Muscle layer of colon (tissue), 2 donors: ENCODE data around the gene BHMT2.

Source experiments
- H3K27ac ChIP-seq: one replicate; pipeline ENCODE4 v1.7.0; 2013; ENCODE audit warnings: low read depth, mild to moderate bottlenecking, low read length, moderate library complexity
- H3K27me3 ChIP-seq, 2 donors: one replicate each; pipeline ENCODE4 v1.7.0; 2013; ENCODE audit warnings: low read length in 2 of 2, mild to moderate bottlenecking in 2 of 2; ENCODE audit not compliant: insufficient read depth in 2 of 2, control insufficient read depth in 1 of 2
- H3K36me3 ChIP-seq: one replicate; pipeline ENCODE4 v1.7.0; 2013; ENCODE audit warnings: mild to moderate bottlenecking, low read length; ENCODE audit not compliant: insufficient read depth
- H3K4me1 ChIP-seq: one replicate; pipeline ENCODE4 v1.7.0; 2013; ENCODE audit warnings: mild to moderate bottlenecking, low read length; ENCODE audit not compliant: insufficient read depth
- H3K4me3 ChIP-seq, 2 donors: one replicate each; pipeline ENCODE4 v1.7.0; 2013; ENCODE audit warnings: low read length in 2 of 2, low read depth in 1 of 2, mild to moderate bottlenecking in 1 of 2, moderate library complexity in 1 of 2
- H3K9ac ChIP-seq: one replicate; pipeline ENCODE4 v1.7.0; 2013; ENCODE audit warnings: low read length
- H3K9me3 ChIP-seq: one replicate; pipeline ENCODE4 v1.7.0; 2013; ENCODE audit warnings: mild to moderate bottlenecking, low read length
- donor health status: abdominal sarcoma.
- donor health status: Adenocarcinoma of cecum.

Gene BHMT2

GRCh38 chr5:79069488-79070349 lies at the start of gene BHMT2, which contains the start of gene DMGDH:
BHMT2 (plus strand) TSS chr5:79069767; CDS start chr5:79069783, 16 bp downstream.
DMGDH (minus strand) TSS chr5:79069674; CDS start chr5:79069620, 54 bp downstream.
- Histone ChIP-seq H3K27me3 (no peaks in the 10 kb centered on the region), H3K4me3 (peak within 1 kb of the TSS; percentile 62 to 68), H3K9ac (no peak within 1 kb of the TSS), H3K36me3 (no peaks in the 10 kb centered on the region), H3K9me3 (peaks cover 5% of the 10 kb centered on the region), H3K4me1 (peaks cover 12% of the 10 kb centered on the region), H3K27ac (peak within 1 kb of the TSS; percentile 73)

- Histone ChIP-seq H3K27ac (peak overlapping the region; percentile 12), H3K9me3 (no peaks in the 10 kb centered on the region), H3K4me1 (peaks cover 19% of the 10 kb centered on the region), H3K36me3 (no peaks in the 10 kb centered on the region), H3K4me3 (peak overlapping the region; percentile 17 to 41), H3K9ac (no peak overlapping the region), H3K27me3 (no peaks in the 10 kb centered on the region)
Observed at GRCh38 chr5:79020861-79021561, 48.6 kb upstream of the BHMT2 start.

- no peak overlapping the region for H3K9ac ChIP-seq
- H3K9me3 ChIP-seq: no peaks in the 10 kb centered on the region
- peaks cover 19% of the 10 kb centered on the region for H3K4me1 ChIP-seq
- H3K36me3 ChIP-seq: no peaks in the 10 kb centered on the region
- H3K4me3 ChIP-seq: peak overlapping the region in 1 of 2 donors; percentile 41
- H3K27ac ChIP-seq: peak overlapping the region; percentile 12
- no peaks in the 10 kb centered on the region for H3K27me3 ChIP-seq
Observed at GRCh38 chr5:79021753-79022152, 47.8 kb upstream of the BHMT2 start.

GRCh38 chr5:79022771-79023170 lies 46.8 kb upstream of the BHMT2 start:
- Histone ChIP-seq H3K27me3 (no peaks in the 10 kb centered on the region), H3K9ac (no peak overlapping the region), H3K36me3 (no peaks in the 10 kb centered on the region), H3K4me1 (peaks cover 19% of the 10 kb centered on the region), H3K4me3 (no peak overlapping the region), H3K9me3 (no peaks in the 10 kb centered on the region), H3K27ac (no peak overlapping the region)

GRCh38 chr5:79023348-79023747 lies 46.2 kb upstream of the BHMT2 start:
- Histone ChIP-seq H3K27me3 (no peaks in the 10 kb centered on the region), H3K9ac (no peak overlapping the region), H3K9me3 (no peaks in the 10 kb centered on the region)

GRCh38 chr5:79023947-79024346 lies 45.6 kb upstream of the BHMT2 start:
- no peak overlapping the region for H3K9ac ChIP-seq
- H3K27me3 ChIP-seq: no peaks in the 10 kb centered on the region
- no peaks in the 10 kb centered on the region for H3K9me3 ChIP-seq
- H3K4me3 ChIP-seq: no peak overlapping the region
- H3K27ac ChIP-seq: peak overlapping the region; percentile 66
- peaks cover 19% of the 10 kb centered on the region for H3K4me1 ChIP-seq
- no peaks in the 10 kb centered on the region for H3K36me3 ChIP-seq

More at GRCh38 chr5:79023348-79023747, 46.2 kb upstream of the BHMT2 start:
- peaks cover 19% of the 10 kb centered on the region for H3K4me1 ChIP-seq
- H3K4me3 ChIP-seq: no peak overlapping the region
- no peaks in the 10 kb centered on the region for H3K36me3 ChIP-seq
- H3K27ac ChIP-seq: no peak overlapping the region

- Histone ChIP-seq H3K9ac (no peak overlapping the region), H3K27ac (peak overlapping the region; percentile 66)
Observed at GRCh38 chr5:79025054-79025472, 44.5 kb upstream of the BHMT2 start.

GRCh38 chr5:79030663-79031484 lies 38.7 kb upstream of the BHMT2 start:
- Histone ChIP-seq H3K4me1 (no peaks in the 10 kb centered on the region), H3K36me3 (no peaks in the 10 kb centered on the region), H3K9ac (no peak overlapping the region), H3K27me3 (no peaks in the 10 kb centered on the region), H3K9me3 (no peaks in the 10 kb centered on the region), H3K4me3 (no peak overlapping the region), H3K27ac (no peak overlapping the region)

More at GRCh38 chr5:79025054-79025472, 44.5 kb upstream of the BHMT2 start:
- Histone ChIP-seq H3K4me3 (peak overlapping the region; percentile 48 to 63), H3K27me3 (no peaks in the 10 kb centered on the region), H3K9me3 (no peaks in the 10 kb centered on the region), H3K4me1 (peaks cover 19% of the 10 kb centered on the region), H3K36me3 (no peaks in the 10 kb centered on the region)

- Histone ChIP-seq H3K9me3 (no peaks in the 10 kb centered on the region), H3K4me1 (no peaks in the 10 kb centered on the region), H3K9ac (no peak overlapping the region), H3K4me3 (no peak overlapping the region), H3K27ac (no peak overlapping the region), H3K36me3 (no peaks in the 10 kb centered on the region), H3K27me3 (no peaks in the 10 kb centered on the region)
Observed at GRCh38 chr5:79031485-79031867, 38.1 kb upstream of the BHMT2 start.

- no peak overlapping the region for H3K9ac ChIP-seq
Observed at GRCh38 chr5:79032031-79032695, 37.4 kb upstream of the BHMT2 start.

More at GRCh38 chr5:79032031-79032695, 37.4 kb upstream of the BHMT2 start:
- Histone ChIP-seq H3K9me3 (no peaks in the 10 kb centered on the region), H3K4me1 (no peaks in the 10 kb centered on the region), H3K4me3 (no peak overlapping the region), H3K36me3 (no peaks in the 10 kb centered on the region), H3K27ac (no peak overlapping the region), H3K27me3 (no peaks in the 10 kb centered on the region)
